HEK293 (cell line): ENCODE measurements around the gene CACNB4.

Experiments used
- CTCF ChIP-seq: fragments of 450-650 bp; formaldehyde crosslinking; IDR thresholded peaks from 2 replicates; pipeline ENCODE4 v1.5.1; 2016; ENCODE audit warnings: missing biosample characterization, missing genetic modification characterization
- MYNN ChIP-seq: fragments of 450-650 bp; formaldehyde crosslinking; IDR thresholded peaks from 2 replicates; pipeline ENCODE4 v1.5.1; 2016; ENCODE audit warnings: missing biosample characterization, missing genetic modification characterization, borderline replicate concordance
- PATZ1 ChIP-seq: fragments of 450-650 bp; formaldehyde crosslinking; IDR thresholded peaks from 2 replicates; pipeline ENCODE4 v1.5.1; 2016; ENCODE audit warnings: missing biosample characterization, missing genetic modification characterization
- REST ChIP-seq: fragments of 450-650 bp; formaldehyde crosslinking; IDR thresholded peaks from 2 replicates; pipeline ENCODE4 v1.5.1; 2016; ENCODE audit warnings: missing biosample characterization, missing genetic modification characterization
- TCF7L2 ChIP-seq: IDR thresholded peaks from 2 replicates; pipeline ENCODE4 v1.6.1; 2011; ENCODE audit warnings: low read depth, mild to moderate bottlenecking, inconsistent platforms, low read length, moderate library complexity, borderline replicate concordance
- YY2 ChIP-seq: fragments of 450-650 bp; formaldehyde crosslinking; IDR thresholded peaks from 2 replicates; pipeline ENCODE4 v1.5.1; 2016; ENCODE audit warnings: missing biosample characterization, missing genetic modification characterization
- ZBTB7A ChIP-seq: fragments of 450-650 bp; formaldehyde crosslinking; IDR thresholded peaks from 2 replicates; pipeline ENCODE4 v1.5.1; 2016; ENCODE audit warnings: low read depth, missing biosample characterization, missing genetic modification characterization
- ZNF426 ChIP-seq: fragments of 450-650 bp; formaldehyde crosslinking; IDR thresholded peaks from 2 replicates; pipeline ENCODE4 v1.5.1; 2017; ENCODE audit warnings: missing biosample characterization, missing genetic modification characterization, mild to moderate bottlenecking, inconsistent platforms, moderate library complexity

DNA sequence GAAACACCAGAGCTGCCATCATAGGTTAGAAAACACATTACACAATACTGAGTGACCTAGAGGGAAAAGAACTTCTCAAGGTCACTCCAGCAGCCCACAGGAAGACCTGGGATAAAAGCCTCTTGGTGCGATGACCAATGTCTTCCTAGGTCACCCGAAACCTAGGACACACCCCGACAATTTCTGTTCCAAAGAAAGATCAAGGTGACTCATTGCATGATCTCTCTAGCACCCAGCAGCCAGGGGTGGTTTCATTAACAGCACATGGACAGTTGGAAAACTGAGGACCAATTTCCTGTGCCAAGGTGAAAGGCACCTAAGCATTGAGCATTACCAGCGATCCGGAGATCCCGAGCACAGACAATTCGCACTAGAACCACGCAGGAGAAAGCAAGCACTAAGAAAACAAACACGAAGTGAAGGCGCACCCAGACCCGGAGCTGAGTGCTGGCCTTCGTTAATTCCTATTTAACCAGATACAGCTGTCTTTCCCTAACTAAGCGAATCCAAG, 1.5 kb downstream of the CACNB4 start:
- peak; percentile 30; the same call in 1 of the 2 replicates for TF ChIP-seq PATZ1 (tag by site-specific recombination)
- no peak for TF ChIP-seq YY2 (tag by site-specific recombination)
- no peak for TF ChIP-seq ZNF426
- TF ChIP-seq CTCF (tag by site-specific recombination) = no peak
- no peak for TF ChIP-seq REST (tag by site-specific recombination)
- TF ChIP-seq MYNN = no peak
- TF ChIP-seq TCF7L2 = no peak
- TF ChIP-seq ZBTB7A (tag by site-specific recombination) = no peak
